HG03108 (cell line): ENCODE measurements around the gene MRPS27.

Experiments
- ATAC-seq: cut with Tn5 transposase; IDR thresholded peaks from one replicate; pipeline ENCODE4 v1.9.1; 2021; ENCODE audit warnings: moderate library complexity; ENCODE audit not compliant: unreplicated experiment

The MRPS27 gene

DNA sequence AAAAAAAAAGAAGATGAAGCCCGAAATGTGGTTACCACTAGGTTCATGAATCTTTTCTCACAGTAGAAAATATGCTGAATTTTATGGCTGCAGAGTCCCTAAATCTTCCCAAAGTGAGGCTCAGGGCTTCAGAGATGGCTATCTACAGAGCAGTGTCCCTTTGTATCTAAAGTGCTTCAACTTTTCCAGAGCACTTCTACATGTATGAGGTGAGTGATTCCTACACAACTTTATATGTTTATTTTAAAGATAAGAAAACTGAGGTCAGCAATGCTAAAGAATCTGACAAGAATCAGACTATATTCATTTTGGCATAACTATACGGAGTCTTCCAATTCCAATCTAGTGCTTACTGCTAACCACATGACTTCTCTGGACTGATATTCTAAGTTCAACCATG is 53.2 kb downstream of the MRPS27 start:
- ATAC-seq = no peak

DNA sequence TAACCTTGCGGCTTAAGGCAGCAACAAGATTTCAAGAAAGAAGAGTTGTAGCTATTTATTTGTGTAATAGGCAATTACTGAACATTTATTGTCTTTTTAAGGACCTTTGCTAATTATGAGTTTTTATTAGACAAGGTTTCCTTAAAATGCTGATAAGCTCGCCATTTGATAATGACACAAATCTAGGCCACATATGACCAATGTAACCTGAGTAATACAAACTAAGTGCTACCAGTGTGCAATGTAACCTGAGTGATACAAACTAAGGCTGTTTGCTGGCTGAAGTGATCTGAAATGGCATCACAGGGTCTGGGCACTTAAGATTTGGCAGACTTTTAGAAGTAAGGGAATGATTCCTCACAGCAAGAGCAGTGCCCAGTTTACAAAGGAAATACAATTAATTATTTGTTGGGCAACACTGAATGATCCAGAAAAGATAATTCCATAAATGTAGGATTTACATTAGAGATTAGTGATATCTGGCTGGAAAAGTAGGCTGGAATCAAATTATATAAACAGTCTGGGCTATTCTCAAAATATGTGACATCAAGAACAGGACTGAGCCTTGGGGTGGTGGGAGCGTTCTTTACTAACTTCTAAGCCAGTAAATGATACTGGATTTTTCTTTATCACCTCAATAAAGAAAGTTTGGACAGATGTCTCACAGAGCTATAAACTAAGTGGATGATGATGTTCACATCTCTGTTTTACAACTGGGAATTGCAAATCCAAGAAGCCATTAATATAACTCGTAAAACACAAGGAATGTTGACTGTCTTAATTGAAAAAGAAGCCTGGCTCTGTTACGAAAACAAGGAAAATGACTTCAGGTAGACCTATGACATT is 54.8 kb downstream of the MRPS27 start:
- no peak for ATAC-seq

DNA sequence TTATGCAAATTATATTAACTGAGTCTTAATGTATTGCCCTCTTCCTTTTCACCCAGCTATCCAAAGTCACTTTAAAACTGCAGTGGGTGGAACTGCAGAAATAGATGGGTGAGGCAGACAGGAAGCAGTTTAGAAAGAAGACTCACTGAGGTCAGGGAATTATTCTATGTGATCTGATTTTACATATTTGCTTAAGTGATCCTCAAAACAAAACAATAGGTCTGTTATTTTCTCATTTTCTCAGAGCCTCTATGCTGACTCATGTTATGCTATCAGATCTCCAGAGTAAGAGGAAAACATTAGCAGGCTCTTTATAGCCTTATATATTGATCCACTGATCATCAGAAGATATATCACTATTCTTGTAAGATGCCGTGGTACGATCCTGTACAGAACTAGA is 63.5 kb downstream of the MRPS27 start:
- ATAC-seq = no peak

DNA sequence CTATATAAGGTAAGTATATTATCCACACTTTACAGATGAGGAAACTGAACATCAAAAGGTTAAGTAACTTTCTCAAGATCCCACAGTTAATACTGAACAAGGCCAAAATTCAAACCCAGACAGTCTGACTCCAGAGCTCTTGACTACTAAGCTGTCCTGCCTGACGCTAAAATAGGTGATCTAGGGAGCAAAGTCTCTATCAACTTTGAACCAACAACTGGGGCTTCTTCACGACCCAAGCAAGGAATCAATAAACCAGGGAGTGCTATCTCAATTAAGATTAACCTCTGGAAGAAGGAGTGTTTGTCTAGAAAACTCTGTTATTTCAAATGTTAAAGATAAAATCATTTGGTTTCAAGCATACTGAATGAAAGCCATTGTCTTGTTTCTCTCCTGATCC is 64.4 kb downstream of the MRPS27 start:
- no peak for ATAC-seq

DNA sequence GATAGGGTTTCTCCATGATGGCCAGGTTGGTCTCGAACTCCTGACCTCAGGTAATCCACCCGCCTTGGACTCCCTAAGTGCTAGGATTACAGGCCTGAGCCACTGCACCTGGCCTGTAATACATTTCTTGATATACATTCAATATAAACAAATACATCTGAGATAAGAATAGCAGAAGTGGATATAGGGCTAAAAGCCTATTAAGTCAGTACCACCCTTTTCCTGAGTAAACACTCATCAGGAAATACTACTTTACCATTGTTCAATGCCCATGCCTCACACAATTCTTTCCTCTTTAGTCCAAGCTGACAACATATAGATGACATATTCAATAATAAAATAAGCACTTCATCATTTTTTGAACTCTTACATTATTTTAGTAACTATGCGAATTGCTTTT is 64.8 kb downstream of the MRPS27 start:
- ATAC-seq = no peak

DNA sequence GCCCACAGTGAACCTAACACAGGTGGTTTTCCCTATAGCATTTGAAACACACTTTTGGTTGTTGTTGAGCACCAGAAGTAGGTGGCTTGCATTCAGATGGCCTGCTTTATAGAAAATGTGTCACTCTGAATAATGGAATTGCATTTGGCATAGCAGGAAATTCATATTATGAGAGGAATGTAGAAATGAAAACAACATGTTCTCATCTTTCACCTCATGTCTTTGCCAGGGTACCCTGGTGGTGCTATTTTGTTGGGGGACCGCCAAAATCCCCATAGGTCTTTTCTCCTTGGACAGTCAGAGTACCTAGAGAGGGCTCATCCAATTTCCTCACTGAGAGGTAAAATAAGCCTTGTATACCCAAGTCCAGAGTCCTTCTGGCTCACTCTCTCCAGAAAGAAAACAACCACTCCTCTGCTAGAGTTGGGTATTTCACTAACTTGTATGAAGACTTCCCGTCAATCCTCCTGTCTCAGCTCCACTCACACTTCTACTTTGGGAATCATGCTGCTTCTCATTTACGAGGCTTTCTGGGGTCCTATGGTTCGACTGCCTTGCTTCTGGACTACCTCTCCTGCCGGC is 67.4 kb downstream of the MRPS27 start:
- ATAC-seq = no peak

DNA sequence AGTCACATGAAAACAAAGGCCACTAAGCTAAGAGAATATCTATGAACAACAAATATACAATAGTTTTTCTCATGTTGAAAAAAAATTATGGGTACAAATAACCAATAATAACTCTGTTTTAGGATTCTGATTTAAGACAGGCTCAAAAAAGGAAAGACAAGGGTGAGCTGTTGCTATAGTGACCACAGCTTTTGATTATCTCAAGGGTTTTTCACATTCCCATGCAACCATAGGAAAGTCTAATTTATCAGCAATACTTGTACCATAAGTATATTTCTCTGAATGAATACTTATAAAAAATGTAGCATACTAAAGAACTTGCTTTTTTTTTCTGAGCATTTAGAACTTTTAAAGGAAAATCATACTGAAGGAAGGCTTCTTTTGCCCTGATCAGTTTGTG is 68.0 kb downstream of the MRPS27 start:
- no peak for ATAC-seq

DNA sequence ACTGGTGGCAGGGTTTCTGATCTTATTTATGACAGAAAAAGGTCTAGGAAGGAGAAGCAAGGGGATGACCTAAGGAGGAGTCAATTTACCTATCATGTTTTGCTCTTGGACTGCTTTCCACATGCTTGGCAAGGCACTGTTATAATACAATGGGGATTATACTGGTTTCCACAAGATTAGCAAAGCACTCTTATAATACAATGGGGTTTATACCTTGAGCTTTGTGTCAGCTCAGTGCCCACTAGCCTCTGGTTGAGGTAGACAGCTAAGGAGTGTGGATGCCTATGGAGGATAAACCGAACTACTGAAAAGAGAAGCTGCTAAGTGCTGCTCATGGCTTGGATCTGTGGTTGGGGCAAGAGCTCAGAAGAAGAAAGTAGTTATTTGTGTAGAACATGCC is 68.7 kb downstream of the MRPS27 start:
- ATAC-seq = no peak

DNA sequence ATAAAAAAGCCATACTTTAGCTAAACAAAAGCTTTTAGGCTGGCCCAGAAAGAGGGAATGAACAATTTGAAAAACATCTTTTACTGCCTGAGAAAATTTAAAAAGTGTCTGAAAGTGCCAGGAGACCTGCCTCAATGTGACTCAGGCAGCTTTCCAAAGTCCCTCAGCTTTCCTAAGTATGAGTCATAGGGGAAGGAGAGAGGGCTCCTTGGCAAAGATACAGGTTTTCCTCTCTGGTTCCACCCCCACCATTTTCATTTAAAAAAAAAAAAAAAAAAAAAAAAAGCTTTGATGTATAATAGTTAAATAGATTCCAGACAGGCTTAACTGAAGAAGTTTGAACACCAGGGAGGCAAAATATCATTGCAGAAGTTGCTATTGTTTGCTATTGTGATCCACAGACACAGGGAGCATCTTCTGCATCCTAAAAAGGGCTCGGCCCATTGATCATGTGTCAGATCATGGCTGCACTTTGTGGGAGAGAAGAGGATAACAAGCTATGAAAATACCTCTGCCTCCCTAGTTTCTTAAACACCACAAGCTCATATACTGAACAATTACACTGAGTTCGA is 71.5 kb downstream of the MRPS27 start:
- ATAC-seq = no peak

DNA sequence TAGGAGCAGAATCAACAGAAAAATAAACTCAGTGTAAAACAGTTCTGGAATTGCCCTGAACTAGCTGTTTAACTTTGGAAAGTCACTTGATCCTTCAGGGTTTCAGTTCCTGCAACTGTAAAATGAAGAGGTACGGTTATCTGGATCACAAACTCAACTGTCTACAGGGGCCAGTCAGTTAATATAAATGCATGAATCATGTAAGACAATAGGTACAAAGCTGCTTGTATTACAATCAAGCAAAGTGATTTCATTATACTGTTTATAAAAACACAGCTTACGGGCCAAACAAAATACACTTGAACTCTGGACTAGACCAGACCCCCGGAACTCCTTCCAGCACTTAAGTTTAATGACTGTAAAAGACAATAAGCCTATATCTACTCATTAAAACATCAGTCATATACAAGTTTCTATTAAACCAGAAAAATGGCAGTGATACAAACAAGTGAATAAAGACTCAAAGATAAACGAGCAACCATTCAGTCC is 73.0 kb downstream of the MRPS27 start:
- no peak for ATAC-seq

DNA sequence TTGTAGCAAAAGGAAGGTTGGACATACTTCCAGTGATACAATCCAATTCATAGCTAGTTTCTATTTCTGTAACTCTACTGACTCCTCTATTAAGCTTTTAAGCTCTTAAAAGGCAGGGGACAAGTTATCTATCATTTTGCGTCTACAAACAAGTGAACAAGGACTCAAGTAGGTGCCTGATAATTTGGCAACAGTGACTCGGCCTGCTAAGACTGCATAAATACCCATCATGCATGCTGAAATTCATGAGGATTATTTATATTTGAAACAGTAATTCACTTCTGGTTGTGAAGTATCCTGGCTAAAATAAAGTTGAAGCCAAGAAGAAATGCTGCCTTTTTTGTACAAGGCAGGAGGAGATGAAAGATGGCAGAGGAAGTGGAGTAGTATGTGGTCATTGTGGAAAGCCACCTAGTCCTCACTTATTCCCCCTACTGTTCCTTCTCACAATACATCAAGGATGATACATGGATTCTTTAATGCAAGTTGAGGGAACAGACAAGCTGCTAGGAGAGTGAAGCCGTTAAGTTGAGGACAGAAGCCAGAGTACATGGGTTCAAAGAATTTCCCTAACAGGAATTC is 74.0 kb downstream of the MRPS27 start:
- ATAC-seq = no peak

DNA sequence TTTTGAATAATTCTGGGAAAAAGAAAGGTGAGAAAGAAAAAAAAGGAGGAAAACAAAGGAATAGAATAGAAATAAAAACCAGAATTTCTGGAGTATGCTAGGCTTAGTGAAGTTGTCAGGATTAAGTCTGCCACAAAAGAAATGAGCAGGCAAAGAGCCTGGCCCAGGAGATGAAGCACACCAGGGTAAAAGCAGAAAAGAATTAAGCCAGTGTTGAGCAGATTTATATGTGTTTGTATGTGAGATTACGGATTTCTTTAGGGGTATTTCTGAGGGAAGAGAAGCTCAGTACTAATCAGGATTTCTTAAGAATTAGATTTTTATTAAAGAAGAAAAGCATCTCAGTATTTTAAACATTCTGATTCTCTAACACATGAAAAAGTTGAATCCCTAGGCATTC is 74.5 kb downstream of the MRPS27 start:
- ATAC-seq = no peak

DNA sequence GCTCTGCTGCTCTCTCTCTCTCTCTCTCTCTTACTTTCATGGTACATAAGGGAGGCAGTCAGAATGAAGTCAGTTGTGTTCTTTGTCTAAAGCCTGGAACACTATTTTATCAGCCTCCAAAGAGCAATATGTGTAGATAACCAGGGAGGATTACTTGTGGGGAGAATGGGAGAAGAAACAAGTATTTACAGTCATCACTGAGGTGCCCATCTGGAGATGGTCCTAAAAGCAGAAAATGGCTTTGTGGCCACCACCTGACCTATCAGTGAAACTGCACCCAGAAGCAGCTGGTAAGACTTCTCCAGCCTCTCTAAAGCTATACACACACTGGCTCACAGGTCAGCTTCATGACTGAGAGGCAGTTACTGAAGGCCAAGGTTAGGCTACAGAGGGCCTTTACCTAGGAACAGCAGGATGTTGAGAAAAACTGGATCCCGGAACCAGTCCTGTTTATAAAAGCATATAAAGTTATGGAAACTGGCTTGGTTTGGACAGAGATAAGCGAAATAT is 75.1 kb downstream of the MRPS27 start:
- ATAC-seq = peak; percentile 92

DNA sequence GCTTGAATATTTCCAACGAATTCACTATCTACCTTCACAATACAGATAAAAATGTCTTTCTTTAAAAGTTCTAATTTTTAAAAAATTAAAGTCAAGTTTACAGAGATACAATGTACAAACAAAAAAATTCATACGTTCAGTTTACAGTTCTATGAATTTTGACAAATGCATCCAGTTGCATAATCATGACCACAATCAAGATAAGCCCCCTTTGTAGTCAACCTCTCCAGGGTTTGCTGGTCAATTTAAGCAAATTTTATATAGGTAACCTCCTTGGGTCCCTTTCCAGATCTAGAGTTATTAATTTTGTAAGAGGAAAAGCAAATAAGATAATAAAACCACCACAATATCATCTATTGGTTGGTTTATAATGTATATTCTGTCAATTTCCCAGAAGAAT is 76.3 kb downstream of the MRPS27 start:
- ATAC-seq = no peak

DNA sequence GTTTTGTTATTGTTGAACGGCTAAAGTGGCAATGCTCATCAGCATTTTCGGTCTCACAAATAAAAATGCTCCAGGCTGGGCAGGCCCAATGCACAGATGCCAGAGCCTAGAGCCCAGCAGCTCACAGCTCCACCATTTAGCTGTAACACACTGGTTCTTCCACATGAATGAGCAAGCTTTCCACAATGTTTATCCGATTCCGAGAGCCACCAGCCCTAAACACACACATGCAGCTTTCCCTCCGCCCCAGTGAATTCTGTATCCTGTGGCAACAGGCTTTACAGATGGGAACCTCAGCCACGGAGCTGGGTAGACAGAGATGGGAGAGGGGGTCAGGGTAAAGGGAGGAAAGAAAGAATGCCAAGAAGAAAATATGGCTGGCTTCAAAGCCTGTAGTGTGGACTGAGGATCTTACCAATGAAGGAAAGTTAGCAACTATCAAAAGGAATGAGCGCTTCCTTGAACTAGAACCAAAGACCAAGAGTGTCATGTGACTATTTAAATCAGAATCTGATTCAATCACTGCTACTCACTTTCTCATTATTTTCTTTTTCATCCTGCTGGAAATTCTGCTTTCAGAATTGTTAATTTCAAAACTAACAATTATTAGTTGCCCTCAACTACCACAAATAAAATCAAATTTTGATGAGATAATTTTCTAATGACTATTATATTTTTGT is 77.1 kb downstream of the MRPS27 start:
- ATAC-seq = no peak

DNA sequence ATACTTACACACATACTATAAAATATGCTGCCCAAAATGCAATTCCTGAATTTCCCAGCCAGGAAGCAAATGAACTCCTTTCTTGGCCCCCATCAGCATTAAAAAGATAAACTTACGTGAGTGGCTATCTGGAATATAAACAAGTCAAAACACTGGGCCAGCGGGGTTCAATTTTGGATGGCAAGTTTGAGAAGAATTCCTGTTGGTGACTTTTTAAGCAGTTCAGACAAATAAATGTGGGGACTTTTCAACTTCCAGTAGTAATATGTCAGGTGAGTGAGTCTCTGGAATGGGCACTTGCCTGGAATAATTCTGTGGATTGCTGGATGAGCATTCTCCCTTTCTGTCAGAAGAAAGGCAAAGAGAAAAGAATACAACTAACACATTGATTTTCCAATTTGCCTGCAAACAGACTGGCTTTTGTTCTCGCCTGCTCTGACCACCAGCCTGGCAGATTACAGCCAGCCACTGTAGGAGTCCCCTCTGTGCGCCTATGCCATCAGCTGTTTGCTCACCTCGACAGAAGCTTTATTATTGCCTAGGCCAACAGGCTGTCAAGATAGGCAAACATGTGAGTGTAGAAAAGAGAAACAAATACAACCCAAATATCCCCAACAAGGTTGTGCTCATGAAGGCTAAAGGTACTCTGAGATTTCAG is 78.6 kb downstream of the MRPS27 start:
- no peak for ATAC-seq

DNA sequence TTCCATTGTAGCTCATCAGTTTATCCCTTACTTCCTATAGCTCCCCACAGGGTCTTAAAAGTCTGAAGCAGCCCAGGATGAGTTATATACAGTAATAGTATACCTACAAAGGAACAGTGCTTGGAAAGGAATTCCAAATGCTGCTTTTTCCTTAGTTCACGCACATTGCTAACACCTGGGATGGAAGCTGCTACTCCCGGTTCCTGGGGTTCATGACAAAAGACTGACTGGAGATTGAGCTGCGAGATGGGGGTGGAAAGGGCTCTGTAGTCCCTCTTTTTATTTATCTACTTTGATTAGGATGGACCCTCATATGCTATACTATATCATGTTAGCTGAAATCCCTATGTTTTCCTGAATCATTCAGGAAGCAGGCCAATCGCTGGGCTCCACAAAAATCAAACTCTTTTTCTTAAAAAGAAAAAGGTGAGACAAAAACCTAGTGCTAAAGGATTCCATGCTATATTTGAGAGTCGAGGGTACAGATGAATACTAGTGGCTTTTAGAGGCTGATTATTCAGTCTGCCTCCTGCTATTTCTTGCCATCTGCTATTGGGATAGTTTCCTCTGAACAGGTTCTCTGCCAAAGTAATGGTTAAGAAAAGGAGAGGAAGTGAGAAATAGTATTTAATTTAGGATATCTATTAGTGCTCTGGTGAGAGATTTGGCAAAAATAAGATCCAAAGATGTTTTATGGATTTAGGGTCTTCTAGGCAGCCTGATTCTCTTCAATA is 81.2 kb downstream of the MRPS27 start:
- ATAC-seq = no peak

DNA sequence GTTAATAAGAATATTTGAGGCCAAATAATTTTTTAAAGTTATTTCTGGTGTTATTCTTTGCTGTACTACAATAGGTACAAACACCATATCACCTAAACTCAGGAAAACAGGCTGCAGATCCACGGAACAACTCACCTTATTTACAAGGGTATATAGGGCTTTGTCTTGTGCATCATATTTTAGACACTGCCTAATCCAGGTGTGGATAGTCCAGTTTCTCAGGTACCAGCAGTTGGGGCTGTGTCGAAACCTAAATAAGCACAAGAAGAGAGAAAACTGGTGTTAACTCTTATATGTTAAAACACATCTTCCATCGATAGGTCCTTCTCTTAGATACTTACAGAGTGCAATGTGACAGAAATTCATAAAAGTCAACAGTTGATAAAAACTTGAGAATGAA is 82.2 kb downstream of the MRPS27 start:
- ATAC-seq = no peak

DNA sequence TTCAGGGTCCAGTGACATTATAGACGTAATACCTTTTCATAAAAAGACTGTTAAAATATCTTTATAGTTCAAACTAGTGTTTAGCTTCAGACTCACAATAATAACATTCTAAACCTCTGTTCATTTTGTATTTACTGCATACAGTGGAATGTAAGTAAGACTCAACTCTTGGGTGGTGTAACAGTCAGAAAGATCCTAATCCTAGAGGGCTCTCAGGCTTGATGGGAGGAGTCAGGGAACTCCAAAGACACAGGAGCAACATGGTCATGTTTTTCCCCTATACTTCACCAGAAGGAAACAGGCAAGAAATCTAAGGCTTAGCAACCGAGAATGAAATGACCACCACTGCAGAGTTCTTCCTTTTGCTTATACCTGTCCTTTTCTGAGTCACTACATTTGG is 82.6 kb downstream of the MRPS27 start:
- no peak for ATAC-seq

DNA sequence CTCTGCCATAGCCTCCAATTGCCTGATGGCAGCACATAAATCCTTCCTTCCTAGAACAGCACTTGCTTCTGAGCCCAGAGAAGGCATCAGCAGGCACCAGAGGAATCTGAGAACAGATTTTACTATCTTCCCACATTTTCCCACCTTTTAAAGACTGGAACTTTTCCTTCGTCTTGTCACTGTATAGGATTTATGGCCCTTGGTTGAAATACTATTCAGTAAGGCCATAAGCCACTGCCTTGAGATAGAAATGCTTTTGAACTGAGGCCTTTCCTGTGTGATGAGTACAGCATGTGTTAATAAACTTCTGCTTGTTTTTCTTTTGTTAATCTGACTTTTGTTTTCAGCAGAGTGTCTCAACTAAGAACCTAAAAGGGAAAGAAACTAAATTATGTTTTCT is 84.3 kb downstream of the MRPS27 start:
- ATAC-seq = no peak
